HEK293T (cell line): ENCODE data around the gene ATOH8.

Experiments used
- CTCF ChIA-PET: fragments of 350-600 bp; formaldehyde crosslinking; extraction: SDS; loops from one replicate; lab custom pipeline; 2021; ENCODE audit warnings: antibody characterized with exemption, inconsistent platforms; lab: Yijun Ruan, JAX
- POLR2A ChIA-PET: fragments of 350-600 bp; formaldehyde crosslinking; extraction: SDS; loops from one replicate; lab custom pipeline; 2020; ENCODE audit warnings: antibody characterized with exemption, inconsistent platforms; lab: Yijun Ruan, JAX
- DNase-seq: peaks from one replicate; pipeline ENCODE4 v3.0.0; 2012; ENCODE audit warnings: mixed read lengths; ENCODE audit errors: extremely low spot score
- ARNT ChIP-seq: fragments of 450-650 bp; IDR thresholded peaks from 2 replicates; pipeline ENCODE4 v1.6.1; 2017; ENCODE audit warnings: mild to moderate bottlenecking
- BHLHE40 ChIP-seq: fragments of 450-650 bp; IDR thresholded peaks from 2 replicates; pipeline ENCODE4 v1.6.1; 2016; ENCODE audit warnings: mild to moderate bottlenecking, moderate library complexity, borderline replicate concordance
- CTBP1 ChIP-seq: fragments of 450-650 bp; IDR thresholded peaks from 2 replicates; pipeline ENCODE4 v1.6.1; 2016; ENCODE audit warnings: borderline replicate concordance
- ELF4 ChIP-seq: fragments of 450-650 bp; IDR thresholded peaks from 2 replicates; pipeline ENCODE4 v1.6.1; 2017; ENCODE audit warnings: antibody characterized with exemption
- FOXA1 ChIP-seq: fragments of 450-650 bp; IDR thresholded peaks from 2 replicates; pipeline ENCODE4 v1.6.1; 2016; ENCODE audit warnings: mild to moderate bottlenecking
- FOXK2 ChIP-seq: fragments of 450-650 bp; IDR thresholded peaks from 2 replicates; pipeline ENCODE4 v1.6.1; 2016; ENCODE audit warnings: mild to moderate bottlenecking
- FOXM1 ChIP-seq: fragments of 450-650 bp; IDR thresholded peaks from 2 replicates; pipeline ENCODE4 v1.6.1; 2017; ENCODE audit warnings: mild to moderate bottlenecking, borderline replicate concordance
- HDGF ChIP-seq: fragments of 450-650 bp; IDR thresholded peaks from 2 replicates; pipeline ENCODE4 v1.6.1; 2017; ENCODE audit warnings: antibody characterized with exemption, borderline replicate concordance
- L3MBTL2 ChIP-seq: fragments of 450-650 bp; conservative IDR thresholded peaks from 2 replicates; pipeline ENCODE4 v1.6.1; 2016; ENCODE audit warnings: mild to moderate bottlenecking
- LEF1 ChIP-seq: fragments of 450-650 bp; IDR thresholded peaks from 2 replicates; pipeline ENCODE4 v1.6.1; 2017; ENCODE audit warnings: mild to moderate bottlenecking, borderline replicate concordance
- NFRKB ChIP-seq: fragments of 450-650 bp; IDR thresholded peaks from 2 replicates; pipeline ENCODE4 v1.6.1; 2016; ENCODE audit warnings: mild to moderate bottlenecking, moderate library complexity
- PKNOX1 ChIP-seq: fragments of 450-650 bp; IDR thresholded peaks from 2 replicates; pipeline ENCODE4 v1.6.1; 2016
- SP1 ChIP-seq: fragments of 450-650 bp; IDR thresholded peaks from 2 replicates; pipeline ENCODE4 v1.6.1; 2017
- SUZ12 ChIP-seq: fragments of 450-650 bp; IDR thresholded peaks from 2 replicates; pipeline ENCODE4 v1.6.1; 2016; ENCODE audit warnings: mild to moderate bottlenecking
- TARDBP ChIP-seq: fragments of 450-650 bp; IDR thresholded peaks from 2 replicates; pipeline ENCODE4 v1.6.1; 2016
- ZNF384 ChIP-seq: fragments of 450-650 bp; IDR thresholded peaks from 2 replicates; pipeline ENCODE4 v1.6.1; 2016

The ATOH8 gene

GRCh38 chr2:85813982-85814801, 60.4 kb downstream of the ATOH8 start:
- peak; percentile 85 for DNase-seq
- ChIA-PET CTCF (interaction anchor here (0.6 to 5.5 kb wide), 16 partner anchors 9 to 179 kb away, joined by 3 to 44 read pairs (median 4); partner anchors contain the start of gene ATOH8), POLR2A (interaction anchor here (0.8 to 2.1 kb wide), 2 partner anchors 85 to 292 kb away, joined by 3 to 6 read pairs; partner anchors contain the start of gene POLR1A)
- TF ChIP-seq SP1 = no peak
- no peak for TF ChIP-seq SUZ12
- TF ChIP-seq FOXM1 = no peak
- TF ChIP-seq ELF4 = no peak
- TF ChIP-seq NFRKB = no peak
- no peak for TF ChIP-seq BHLHE40
- TF ChIP-seq TARDBP = no peak
- no peak for TF ChIP-seq L3MBTL2
- no peak for TF ChIP-seq FOXA1
- TF ChIP-seq ARNT = no peak
- no peak for TF ChIP-seq CTBP1

GRCh38 chr2:85814802-85815550, 61.2 kb downstream of the ATOH8 start:
- POLR2A ChIA-PET = interaction anchor here (2.1 kb wide), 1 partner anchor 86 kb away, joined by 6 read pairs; no protein-coding TSS in a partner anchor
- no peak for TF ChIP-seq LEF1
- no peak for TF ChIP-seq L3MBTL2
- TF ChIP-seq FOXK2 = no peak
- TF ChIP-seq FOXM1 = no peak
- TF ChIP-seq FOXA1 = no peak
- no peak for TF ChIP-seq SP1
- TF ChIP-seq ARNT = no peak
- TF ChIP-seq CTBP1 = no peak
- no peak for TF ChIP-seq BHLHE40
- no peak for TF ChIP-seq ELF4
- no peak for TF ChIP-seq TARDBP
- TF ChIP-seq NFRKB = no peak
- TF ChIP-seq HDGF = no peak
- TF ChIP-seq PKNOX1 = no peak
- no peak for TF ChIP-seq SUZ12
- TF ChIP-seq ZNF384 = no peak
- CTCF ChIA-PET = interaction anchor here (1.0 to 5.5 kb wide), 7 partner anchors 25 to 165 kb away, joined by 3 to 44 read pairs (median 4); partner anchors contain the start of gene ATOH8
- no peak for DNase-seq

GRCh38 chr2:85819811-85820510, 66.2 kb downstream of the ATOH8 start:
- ChIA-PET POLR2A (no interaction called here), CTCF (interaction anchor here (0.7 to 1.0 kb wide), 2 partner anchors 112 to 260 kb away, joined by 3 to 5 read pairs; no protein-coding TSS in a partner anchor)
- TF ChIP-seq ARNT (no peak), HDGF (no peak), FOXM1 (no peak), SUZ12 (no peak), TARDBP (no peak), SP1 (no peak), BHLHE40 (no peak), L3MBTL2 (no peak), ZNF384 (no peak)
- no peak for DNase-seq

GRCh38 chr2:85822766-85823165, 69.0 kb downstream of the ATOH8 start:
- CTCF ChIA-PET = interaction anchor here (0.6 kb wide), 1 partner anchor 73 kb away, joined by 4 read pairs; no protein-coding TSS in a partner anchor
- POLR2A ChIA-PET = no interaction called here

GRCh38 chr2:85823951-85824350, 70.2 kb downstream of the ATOH8 start:
- ChIA-PET CTCF (interaction anchor here (1.4 kb wide), 1 partner anchor 10 kb away, joined by 3 read pairs; no protein-coding TSS in a partner anchor), POLR2A (no interaction called here)
- TF ChIP-seq BHLHE40 = no peak
- no peak for TF ChIP-seq FOXK2
- TF ChIP-seq HDGF = no peak
- TF ChIP-seq FOXA1 = no peak
- no peak for TF ChIP-seq FOXM1
- no peak for TF ChIP-seq CTBP1
- no peak for TF ChIP-seq TARDBP
- TF ChIP-seq ELF4 = no peak
- no peak for TF ChIP-seq LEF1
- no peak for TF ChIP-seq ARNT
- no peak for TF ChIP-seq NFRKB
- no peak for TF ChIP-seq SP1
- no peak for TF ChIP-seq ZNF384
- TF ChIP-seq PKNOX1 = no peak
- TF ChIP-seq L3MBTL2 = no peak
- no peak for TF ChIP-seq SUZ12
- DNase-seq = no peak

More at GRCh38 chr2:85822766-85823165, 69.0 kb downstream of the ATOH8 start:
- TF ChIP-seq SP1 (no peak), LEF1 (no peak), CTBP1 (no peak), PKNOX1 (no peak), TARDBP (no peak), NFRKB (no peak), SUZ12 (no peak)
- no peak for DNase-seq
